ENCODE data around the gene HTR1E. TPM values are rescaled to one million over a fixed set of nuclear protein-coding genes. Genes with fewer than 3 reads are reported as not detected.
"Not testable (repeated sequence)": the region's sequence is repeated elsewhere in the genome, so short reads cannot be mapped to it uniquely, and the experiment has no call there.

HTR1E gene
- total RNA-seq, 1 donor from 2014 or later = not detected

- no peak overlapping the region for H3K27ac ChIP-seq (ENCODE audit: low read depth, low read length)
- H3K9ac ChIP-seq (ENCODE audit: low read depth in 1 of 3, low read length in 3 of 3) = no peak overlapping the region
- no peaks in the 10 kb centered on the region for H3K4me1 ChIP-seq (ENCODE audit: control insufficient read depth in 3 of 3, insufficient read depth in 3 of 3, low read length in 3 of 3)
- no peaks in the 10 kb centered on the region for H3K9me3 ChIP-seq (ENCODE audit: control insufficient read depth in 3 of 3, low read length in 3 of 3)
- H3K27me3 ChIP-seq (ENCODE audit: control insufficient read depth in 3 of 3, insufficient read depth in 3 of 3, low read length in 3 of 3) = no peaks in the 10 kb centered on the region
- no peaks in the 10 kb centered on the region for H3K36me3 ChIP-seq (ENCODE audit: control insufficient read depth in 3 of 3, insufficient read depth in 3 of 3, low read length in 3 of 3)
- no peak overlapping the region for H3K4me3 ChIP-seq (ENCODE audit: low read length in 3 of 3)
These were observed 32.2 kb downstream of the HTR1E start for GRCh38 chr6:86969573-86969972.

GRCh38 chr6:86973088-86973487 is 35.8 kb downstream of the HTR1E start:
- no peak overlapping the region for H3K9ac ChIP-seq (ENCODE audit: low read depth in 1 of 3, low read length in 3 of 3)
- H3K4me3 ChIP-seq (ENCODE audit: low read length in 3 of 3) = no peak overlapping the region
- no peak overlapping the region for H3K27ac ChIP-seq (ENCODE audit: low read depth, low read length)
- no peaks in the 10 kb centered on the region for H3K9me3 ChIP-seq (ENCODE audit: control insufficient read depth in 3 of 3, low read length in 3 of 3)
- H3K4me1 ChIP-seq (ENCODE audit: control insufficient read depth in 3 of 3, insufficient read depth in 3 of 3, low read length in 3 of 3) = no peaks in the 10 kb centered on the region
- peaks cover 0 to 2% (median 0%) of the 10 kb centered on the region in 3 donors for H3K27me3 ChIP-seq (ENCODE audit: control insufficient read depth in 3 of 3, insufficient read depth in 3 of 3, low read length in 3 of 3)
- no peaks in the 10 kb centered on the region for H3K36me3 ChIP-seq (ENCODE audit: control insufficient read depth in 3 of 3, insufficient read depth in 3 of 3, low read length in 3 of 3)

GRCh38 chr6:86978251-86978650 is 40.9 kb downstream of the HTR1E start:
- no peak overlapping the region for H3K27ac ChIP-seq (ENCODE audit: low read depth, low read length)
- no peaks in the 10 kb centered on the region for H3K9me3 ChIP-seq (ENCODE audit: control insufficient read depth in 3 of 3, low read length in 3 of 3)
- no peak overlapping the region for H3K9ac ChIP-seq (ENCODE audit: low read depth in 1 of 3, low read length in 3 of 3)
- no peak overlapping the region for H3K4me3 ChIP-seq (ENCODE audit: low read length in 3 of 3)
- H3K4me1 ChIP-seq (ENCODE audit: control insufficient read depth in 3 of 3, insufficient read depth in 3 of 3, low read length in 3 of 3) = no peaks in the 10 kb centered on the region
- H3K36me3 ChIP-seq (ENCODE audit: control insufficient read depth in 3 of 3, insufficient read depth in 3 of 3, low read length in 3 of 3) = no peaks in the 10 kb centered on the region
- peaks cover 0 to 2% (median 0%) of the 10 kb centered on the region in 3 donors for H3K27me3 ChIP-seq (ENCODE audit: control insufficient read depth in 3 of 3, insufficient read depth in 3 of 3, low read length in 3 of 3)

GRCh38 chr6:87001494-87001893 is 64.2 kb downstream of the HTR1E start:
- H3K36me3 ChIP-seq (ENCODE audit: control insufficient read depth in 3 of 3, insufficient read depth in 3 of 3, low read length in 3 of 3) = no peaks in the 10 kb centered on the region
- H3K27me3 ChIP-seq (ENCODE audit: control insufficient read depth in 3 of 3, insufficient read depth in 3 of 3, low read length in 3 of 3) = no peaks in the 10 kb centered on the region
- H3K27ac ChIP-seq (ENCODE audit: low read depth, low read length) = no peak overlapping the region
- H3K4me1 ChIP-seq (ENCODE audit: control insufficient read depth in 3 of 3, insufficient read depth in 3 of 3, low read length in 3 of 3) = no peaks in the 10 kb centered on the region
- peaks cover 0 to 6% (median 0%) of the 10 kb centered on the region in 3 donors for H3K9me3 ChIP-seq (ENCODE audit: control insufficient read depth in 3 of 3, low read length in 3 of 3)
- H3K4me3 ChIP-seq (ENCODE audit: low read length in 3 of 3) = no peak overlapping the region
- H3K9ac ChIP-seq (ENCODE audit: low read depth in 1 of 3, low read length in 3 of 3) = no peak overlapping the region

GRCh38 chr6:87002391-87002790 is 65.1 kb downstream of the HTR1E start:
- not testable (repeated sequence) for H3K36me3 ChIP-seq (ENCODE audit: control insufficient read depth in 3 of 3, insufficient read depth in 3 of 3, low read length in 3 of 3); H3K27ac ChIP-seq (ENCODE audit: low read depth, low read length); H3K4me1 ChIP-seq (ENCODE audit: control insufficient read depth in 3 of 3, insufficient read depth in 3 of 3, low read length in 3 of 3); H3K9me3 ChIP-seq (ENCODE audit: control insufficient read depth in 3 of 3, low read length in 3 of 3); H3K4me3 ChIP-seq (ENCODE audit: low read length in 3 of 3); H3K27me3 ChIP-seq (ENCODE audit: control insufficient read depth in 3 of 3, insufficient read depth in 3 of 3, low read length in 3 of 3); H3K9ac ChIP-seq (ENCODE audit: low read depth in 1 of 3, low read length in 3 of 3)

- not testable (repeated sequence) for H3K36me3 ChIP-seq (ENCODE audit: control insufficient read depth in 3 of 3, insufficient read depth in 3 of 3, low read length in 3 of 3); H3K9me3 ChIP-seq (ENCODE audit: control insufficient read depth in 3 of 3, low read length in 3 of 3); H3K9ac ChIP-seq (ENCODE audit: low read depth in 1 of 3, low read length in 3 of 3); H3K4me1 ChIP-seq (ENCODE audit: control insufficient read depth in 3 of 3, insufficient read depth in 3 of 3, low read length in 3 of 3); H3K27me3 ChIP-seq (ENCODE audit: control insufficient read depth in 3 of 3, insufficient read depth in 3 of 3, low read length in 3 of 3); H3K27ac ChIP-seq (ENCODE audit: low read depth, low read length); H3K4me3 ChIP-seq (ENCODE audit: low read length in 3 of 3)
These were observed 69.2 kb downstream of the HTR1E start for GRCh38 chr6:87006541-87006940.

GRCh38 chr6:87009581-87009980 is 72.3 kb downstream of the HTR1E start:
- not testable (repeated sequence) for H3K4me1 ChIP-seq (ENCODE audit: control insufficient read depth in 3 of 3, insufficient read depth in 3 of 3, low read length in 3 of 3); H3K36me3 ChIP-seq (ENCODE audit: control insufficient read depth in 3 of 3, insufficient read depth in 3 of 3, low read length in 3 of 3); H3K27me3 ChIP-seq (ENCODE audit: control insufficient read depth in 3 of 3, insufficient read depth in 3 of 3, low read length in 3 of 3); H3K9me3 ChIP-seq (ENCODE audit: control insufficient read depth in 3 of 3, low read length in 3 of 3); H3K27ac ChIP-seq (ENCODE audit: low read depth, low read length); H3K4me3 ChIP-seq (ENCODE audit: low read length in 3 of 3); H3K9ac ChIP-seq (ENCODE audit: low read depth in 1 of 3, low read length in 3 of 3)

GRCh38 chr6:87012035-87012434 is 74.7 kb downstream of the HTR1E start:
- peaks cover 0 to 4% (median 2%) of the 10 kb centered on the region in 3 donors for H3K9me3 ChIP-seq (ENCODE audit: control insufficient read depth in 3 of 3, low read length in 3 of 3)
- H3K9ac ChIP-seq (ENCODE audit: low read depth in 1 of 3, low read length in 3 of 3) = no peak overlapping the region
- H3K4me3 ChIP-seq (ENCODE audit: low read length in 3 of 3) = no peak overlapping the region
- H3K27me3 ChIP-seq (ENCODE audit: control insufficient read depth in 3 of 3, insufficient read depth in 3 of 3, low read length in 3 of 3) = no peaks in the 10 kb centered on the region
- H3K4me1 ChIP-seq (ENCODE audit: control insufficient read depth in 3 of 3, insufficient read depth in 3 of 3, low read length in 3 of 3) = no peaks in the 10 kb centered on the region
- no peak overlapping the region for H3K27ac ChIP-seq (ENCODE audit: low read depth, low read length)
- no peaks in the 10 kb centered on the region for H3K36me3 ChIP-seq (ENCODE audit: control insufficient read depth in 3 of 3, insufficient read depth in 3 of 3, low read length in 3 of 3)

GRCh38 chr6:87012743-87013142 is 75.4 kb downstream of the HTR1E start:
- no peak overlapping the region for H3K9ac ChIP-seq (ENCODE audit: low read depth in 1 of 3, low read length in 3 of 3)
- no peaks in the 10 kb centered on the region for H3K36me3 ChIP-seq (ENCODE audit: control insufficient read depth in 3 of 3, insufficient read depth in 3 of 3, low read length in 3 of 3)
- H3K4me3 ChIP-seq (ENCODE audit: low read length in 3 of 3) = no peak overlapping the region
- no peak overlapping the region for H3K27ac ChIP-seq (ENCODE audit: low read depth, low read length)
- peaks cover 0 to 4% (median 2%) of the 10 kb centered on the region in 3 donors for H3K9me3 ChIP-seq (ENCODE audit: control insufficient read depth in 3 of 3, low read length in 3 of 3)
- H3K4me1 ChIP-seq (ENCODE audit: control insufficient read depth in 3 of 3, insufficient read depth in 3 of 3, low read length in 3 of 3) = no peaks in the 10 kb centered on the region
- H3K27me3 ChIP-seq (ENCODE audit: control insufficient read depth in 3 of 3, insufficient read depth in 3 of 3, low read length in 3 of 3) = no peaks in the 10 kb centered on the region

- H3K27me3 ChIP-seq (ENCODE audit: control insufficient read depth in 3 of 3, insufficient read depth in 3 of 3, low read length in 3 of 3) = no peaks in the 10 kb centered on the region
- no peak overlapping the region for H3K9ac ChIP-seq (ENCODE audit: low read depth in 1 of 3, low read length in 3 of 3)
- peaks cover 0 to 4% (median 2%) of the 10 kb centered on the region in 3 donors for H3K9me3 ChIP-seq (ENCODE audit: control insufficient read depth in 3 of 3, low read length in 3 of 3)
- no peak overlapping the region for H3K27ac ChIP-seq (ENCODE audit: low read depth, low read length)
- H3K4me3 ChIP-seq (ENCODE audit: low read length in 3 of 3) = no peak overlapping the region
- no peaks in the 10 kb centered on the region for H3K4me1 ChIP-seq (ENCODE audit: control insufficient read depth in 3 of 3, insufficient read depth in 3 of 3, low read length in 3 of 3)
- H3K36me3 ChIP-seq (ENCODE audit: control insufficient read depth in 3 of 3, insufficient read depth in 3 of 3, low read length in 3 of 3) = no peaks in the 10 kb centered on the region
These were observed 79.4 kb downstream of the HTR1E start for GRCh38 chr6:87016772-87017171.

- H3K4me3 ChIP-seq (ENCODE audit: low read length in 3 of 3) = no peak overlapping the region
- no peaks in the 10 kb centered on the region for H3K36me3 ChIP-seq (ENCODE audit: control insufficient read depth in 3 of 3, insufficient read depth in 3 of 3, low read length in 3 of 3)
- no peak overlapping the region for H3K9ac ChIP-seq (ENCODE audit: low read depth in 1 of 3, low read length in 3 of 3)
- H3K4me1 ChIP-seq (ENCODE audit: control insufficient read depth in 3 of 3, insufficient read depth in 3 of 3, low read length in 3 of 3) = no peaks in the 10 kb centered on the region
- no peak overlapping the region for H3K27ac ChIP-seq (ENCODE audit: low read depth, low read length)
- H3K9me3 ChIP-seq (ENCODE audit: control insufficient read depth in 3 of 3, low read length in 3 of 3) = no peaks in the 10 kb centered on the region
- H3K27me3 ChIP-seq (ENCODE audit: control insufficient read depth in 3 of 3, insufficient read depth in 3 of 3, low read length in 3 of 3) = no peaks in the 10 kb centered on the region
These were observed 89.7 kb downstream of the HTR1E start for GRCh38 chr6:87027021-87027420.

Measured in skeletal muscle tissue (tissue), 4 donors.